22Rv1 (cell line): ENCODE data around the gene RIT2.

Experiments
- CTCF ChIP-seq: fragments of 450-650 bp; IDR thresholded peaks from 2 replicates; pipeline ENCODE4 v1.5.1; 2017; ENCODE audit warnings: mild to moderate bottlenecking
- ZFX ChIP-seq: fragments of 450-650 bp; IDR thresholded peaks from 2 replicates; pipeline ENCODE4 v1.6.1; 2017; ENCODE audit warnings: antibody characterized with exemption, borderline replicate concordance

- TF ChIP-seq CTCF: no peak
- no peak for TF ChIP-seq ZFX
Observed at GRCh38 chr18:43081396-43081795, 34.1 kb downstream of the RIT2 start.
